ENCODE measurements around the gene MGP.

DNA sequence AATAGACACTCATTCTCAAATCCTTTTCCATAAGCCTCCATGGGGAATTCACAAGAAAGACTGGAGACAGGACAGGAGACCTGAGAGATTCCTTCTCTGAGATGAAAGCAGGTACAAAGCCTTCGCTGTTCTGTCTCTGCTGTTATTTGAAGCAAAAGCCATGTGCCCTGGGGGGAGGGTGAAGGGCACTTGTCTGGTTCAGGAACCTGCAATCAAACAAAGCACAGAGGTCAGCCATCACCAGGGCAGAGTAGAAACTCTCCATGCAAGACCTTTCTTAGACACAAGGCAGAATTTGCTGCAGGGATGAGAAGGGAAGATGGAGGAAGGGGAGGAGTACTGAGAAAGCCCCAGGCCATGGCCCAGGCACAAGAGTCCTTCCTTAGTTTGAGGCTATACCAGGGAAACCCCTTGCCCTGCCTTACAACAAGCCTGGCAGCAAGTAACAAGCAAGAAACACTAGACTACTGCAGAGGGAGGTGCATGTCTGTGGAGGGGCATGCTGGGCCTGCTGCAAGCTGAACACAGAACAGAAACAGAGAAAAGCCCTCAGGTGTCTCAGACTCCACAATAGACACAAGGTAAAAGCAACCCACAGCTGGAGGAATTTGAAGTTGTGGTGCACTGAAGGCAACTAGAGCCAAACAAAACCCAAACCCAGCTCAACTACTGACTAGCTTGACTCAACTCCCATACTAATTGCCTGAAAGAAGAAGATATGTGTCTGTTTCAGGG is 34.6 kb downstream of the MGP start:
- no peak for TF ChIP-seq CTCF (IDR thresholded peaks at IDR 0.05)
- TF ChIP-seq POLR2A (IDR thresholded peaks at IDR 0.05), result no peak
- TF ChIP-seq POLR2AphosphoS5 (IDR thresholded peaks at IDR 0.05), result no peak
- no peak for TF ChIP-seq EP300 (IDR thresholded peaks at IDR 0.05)
